GF-D8 (cell line): ENCODE results near the gene NNMT.

Experiments
- DNase-seq: peaks from one replicate; lab custom pipeline; 2025; lab: John Stamatoyannopoulos, UW

The NNMT gene

DNA sequence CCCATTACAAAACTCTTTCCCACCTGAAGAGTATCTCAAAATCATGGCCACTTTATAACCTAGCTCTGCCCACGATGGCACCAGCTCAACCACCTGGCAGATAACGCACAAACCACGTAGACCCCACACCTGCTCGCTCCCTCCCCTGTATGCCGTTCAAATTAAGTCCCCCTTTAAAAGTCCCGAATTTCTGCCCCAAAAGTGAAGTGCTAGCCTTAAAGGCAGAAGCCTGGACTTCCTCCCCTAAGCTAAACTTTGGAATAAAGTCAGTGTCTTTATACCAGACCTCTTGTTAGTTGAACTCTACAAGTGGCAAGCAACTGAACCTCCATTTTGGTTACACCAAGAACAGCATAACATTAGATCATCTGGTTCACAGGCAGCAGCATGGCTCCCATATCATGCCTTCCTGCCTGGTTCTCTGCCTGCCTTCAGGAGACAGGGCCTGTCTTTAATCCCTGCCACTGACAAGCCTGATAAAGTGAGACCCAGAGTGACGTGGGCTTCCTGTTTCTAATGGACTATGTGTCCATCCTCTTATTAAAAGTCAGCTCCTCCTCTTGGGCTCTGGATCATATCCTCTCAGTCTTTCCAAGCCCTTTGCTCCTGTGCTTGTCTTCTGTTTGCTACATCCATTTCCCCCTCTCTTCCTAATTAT is 32.6 kb upstream of the NNMT start:
- DNase-seq, result no peak

DNA sequence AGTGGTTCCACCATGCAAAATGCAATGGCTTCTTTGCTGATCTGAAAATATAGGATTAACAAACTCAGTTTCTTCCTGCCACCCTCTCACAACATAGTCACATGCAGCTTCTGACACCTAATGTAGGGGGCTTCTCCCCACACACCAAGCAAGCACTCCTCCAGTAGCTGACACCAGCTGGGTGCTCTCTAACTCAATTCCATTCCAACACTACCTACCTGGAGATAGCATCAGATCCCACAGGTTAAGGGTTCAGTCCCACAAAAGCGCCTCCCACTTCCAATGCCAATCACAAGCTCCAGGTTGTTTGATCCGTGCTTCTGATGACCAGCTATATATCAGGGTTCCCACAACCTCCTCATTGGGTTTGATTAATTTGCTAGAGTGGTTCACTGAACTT is 31.8 kb upstream of the NNMT start:
- no peak for DNase-seq

DNA sequence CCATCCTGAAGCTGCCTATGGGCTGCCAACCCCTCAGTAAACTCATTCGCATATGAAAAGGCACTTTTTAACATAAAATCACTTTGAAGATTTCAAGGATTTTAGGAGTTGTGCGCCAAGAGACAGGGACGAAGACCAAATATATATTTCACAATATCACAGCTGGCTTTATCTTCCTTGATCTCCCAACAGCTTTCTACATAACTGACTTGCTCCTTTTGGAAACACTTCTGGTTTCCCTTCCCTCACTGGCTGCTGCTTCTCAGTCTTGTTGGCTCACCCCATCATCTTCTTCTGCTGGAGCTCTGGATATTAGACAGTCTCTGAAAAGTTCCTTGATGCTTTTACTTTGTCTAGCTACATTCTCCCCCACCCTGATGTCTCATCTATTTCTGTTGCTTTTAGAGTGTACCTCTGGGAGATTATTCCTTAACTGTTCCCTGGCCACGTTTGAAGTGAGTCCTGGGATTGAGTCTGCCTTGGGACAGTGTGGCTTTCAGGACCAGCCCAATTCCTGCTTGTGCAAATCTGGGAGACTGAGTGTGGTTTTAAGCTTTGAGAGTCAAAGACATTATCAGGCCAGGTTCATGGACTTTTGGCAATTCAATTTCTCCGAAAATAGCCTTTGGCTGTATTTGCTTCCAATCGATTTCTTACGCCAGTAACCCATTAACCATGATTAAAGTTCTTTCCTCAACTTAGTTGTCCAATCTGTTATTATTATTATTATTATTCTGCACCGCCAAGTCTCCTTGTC is 30.9 kb upstream of the NNMT start:
- no peak for DNase-seq

DNA sequence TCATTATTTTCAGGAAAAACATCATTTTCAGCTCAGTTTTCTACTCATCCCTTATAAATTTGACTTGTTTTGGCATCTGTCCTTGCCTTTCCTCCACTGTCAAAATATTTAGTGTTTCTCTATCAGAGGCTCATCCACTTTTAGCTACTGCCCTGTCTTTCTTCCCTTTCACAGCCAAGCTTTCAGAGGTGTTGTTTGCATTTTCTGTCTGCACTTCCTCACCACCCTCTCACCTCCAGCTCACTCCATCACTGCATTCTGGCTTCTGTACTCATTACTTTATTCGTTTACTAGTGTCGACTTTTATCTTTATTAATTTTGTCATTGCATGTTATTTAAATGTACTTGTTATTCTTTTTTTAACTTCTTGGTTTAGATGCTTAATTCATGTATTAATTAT is 26.7 kb upstream of the NNMT start:
- DNase-seq, result no peak

DNA sequence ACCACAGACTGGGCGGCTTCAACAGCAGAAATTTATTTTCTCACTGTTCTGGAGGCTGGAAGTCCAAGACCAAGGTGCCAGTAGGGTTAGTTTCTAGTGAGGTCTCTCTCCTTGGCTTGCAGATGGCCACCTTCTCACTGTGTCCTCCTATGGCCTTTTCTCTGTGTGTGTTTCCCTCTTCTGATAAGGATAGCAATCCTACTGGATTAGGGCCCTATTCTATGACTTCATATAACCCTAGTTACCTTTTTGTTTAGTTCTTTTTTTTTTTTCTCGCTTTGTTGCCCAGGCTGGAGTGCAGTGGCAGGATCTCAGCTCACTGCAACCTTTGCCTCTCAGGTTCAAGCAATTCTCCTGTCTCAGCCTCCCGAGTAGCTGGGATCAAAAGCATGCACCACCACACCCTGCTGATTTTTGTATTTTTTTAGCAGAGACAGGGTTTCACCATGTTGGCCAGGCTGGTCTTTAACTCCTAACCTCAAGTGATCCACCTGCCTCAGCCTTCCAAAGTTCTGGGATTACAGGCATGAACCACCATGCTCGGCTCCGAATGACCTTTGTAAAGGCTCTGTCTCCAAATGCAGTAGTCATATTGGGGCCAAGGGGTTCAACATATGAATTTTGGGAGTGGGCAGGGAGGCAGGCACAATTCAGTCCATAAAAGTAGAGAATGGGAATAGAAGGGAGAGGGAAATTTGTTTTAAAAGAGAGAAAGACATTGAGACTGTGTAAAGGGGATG is 25.5 kb upstream of the NNMT start:
- DNase-seq, result no peak

DNA sequence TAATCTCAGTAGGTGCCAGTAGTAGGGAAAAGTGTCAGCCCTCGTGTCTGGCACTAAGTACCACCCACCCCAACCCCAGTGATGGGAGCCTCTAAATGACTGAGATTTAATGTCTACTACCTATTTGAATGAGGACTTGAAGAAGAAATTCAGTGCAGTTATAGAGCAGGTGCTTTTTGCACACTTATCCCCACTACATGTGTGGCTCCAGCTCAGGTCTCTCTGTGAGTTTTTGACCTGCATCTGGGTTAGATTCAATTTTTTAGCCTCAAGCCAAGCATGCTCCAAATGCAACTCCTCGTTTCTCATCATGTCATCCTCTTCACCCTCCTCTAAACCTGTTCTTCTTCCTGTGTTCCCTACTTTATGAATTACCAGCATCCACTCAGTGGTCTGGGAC is 24.9 kb upstream of the NNMT start:
- no peak for DNase-seq

- DNase-seq, result no peak
Observed at GRCh38 chr11:114272311-114272710, 23.9 kb upstream of the NNMT start.

- DNase-seq, result no peak
Observed at GRCh38 chr11:114273071-114273470, 23.1 kb upstream of the NNMT start.

GRCh38 chr11:114273890-114274635 is 22.1 kb upstream of the NNMT start:
- DNase-seq, result no peak

DNA sequence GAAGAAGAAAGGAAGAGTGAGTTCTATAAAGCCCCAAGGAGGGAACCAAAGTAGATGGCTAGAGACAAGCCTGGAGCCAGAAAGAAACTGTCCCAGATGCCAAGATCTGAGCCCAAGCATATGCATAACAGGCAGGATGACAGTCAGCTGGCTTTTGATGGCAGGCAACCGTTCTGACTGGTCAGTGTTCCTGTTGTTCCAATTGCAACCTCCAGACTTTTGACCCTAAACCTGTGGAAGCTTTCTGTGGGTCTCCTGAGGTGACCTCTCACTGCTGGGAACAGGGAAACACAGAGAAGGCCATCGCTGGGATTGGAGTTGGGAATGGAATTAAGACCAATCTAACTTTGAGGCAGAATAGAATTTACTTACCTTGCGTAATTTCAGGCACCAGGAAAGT is 21.6 kb upstream of the NNMT start:
- no peak for DNase-seq

- no peak for DNase-seq
Observed at GRCh38 chr11:114275280-114275679, 20.9 kb upstream of the NNMT start.

GRCh38 chr11:114276077-114276476 is 20.1 kb upstream of the NNMT start:
- no peak for DNase-seq

GRCh38 chr11:114277637-114278341 is 18.4 kb upstream of the NNMT start:
- DNase-seq, result no peak

GRCh38 chr11:114278342-114279065 is 17.7 kb upstream of the NNMT start:
- DNase-seq, result no peak

DNA sequence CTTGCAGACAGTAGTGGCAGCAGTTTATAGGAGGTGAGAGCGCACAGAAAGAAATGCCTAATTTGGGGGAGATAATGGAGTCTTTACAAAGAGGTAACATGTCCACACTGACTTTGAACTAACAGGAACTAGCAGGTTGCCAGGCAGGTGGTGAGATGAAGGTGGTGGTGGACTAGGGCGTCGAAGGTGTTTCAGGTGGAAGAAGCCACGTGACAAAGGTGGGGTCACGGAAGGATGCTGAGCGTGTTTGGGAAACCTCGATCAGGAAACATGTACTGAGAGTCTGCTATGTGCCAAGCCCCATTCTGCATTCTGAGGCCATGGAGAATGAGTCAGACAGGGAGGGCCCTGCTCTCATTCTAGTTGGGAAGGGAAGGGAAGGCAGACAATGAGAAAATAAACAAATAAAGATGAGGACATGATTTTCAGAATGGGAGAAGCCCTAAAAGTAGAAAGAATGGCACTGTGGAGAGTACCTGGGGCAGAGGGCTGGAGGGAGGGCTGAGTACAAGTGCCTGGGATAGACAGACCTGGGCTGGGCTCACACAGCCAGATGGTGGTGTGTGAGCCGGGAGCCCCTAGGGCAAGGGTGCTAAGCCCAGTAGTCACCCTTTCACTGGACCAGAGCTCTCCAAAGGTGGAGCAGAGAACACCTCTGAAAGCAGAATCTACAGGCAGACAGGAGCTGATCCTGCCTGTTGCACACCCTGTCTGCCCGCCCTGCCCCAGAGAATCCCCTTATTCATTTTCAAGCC is 16.2 kb upstream of the NNMT start:
- DNase-seq, result no peak

DNA sequence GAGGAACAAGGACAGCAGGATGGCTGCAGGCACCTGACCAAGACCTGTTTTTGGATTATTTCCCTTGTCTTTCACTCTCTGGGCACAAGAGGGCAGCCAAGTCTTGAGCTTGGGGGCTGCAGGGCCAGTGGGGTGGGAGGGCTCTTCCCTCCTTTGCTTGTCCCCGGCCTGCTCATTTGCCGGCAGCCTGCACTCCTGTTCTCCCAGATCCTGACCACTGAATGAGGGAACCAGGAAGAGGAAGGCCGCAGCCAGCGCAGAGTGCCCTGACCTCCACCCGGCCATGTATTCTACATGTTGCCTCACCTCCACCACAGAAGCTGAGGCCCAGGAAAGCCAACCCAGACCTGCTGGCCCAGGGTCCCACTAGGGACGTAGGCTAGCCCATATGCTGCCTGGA is 15.5 kb upstream of the NNMT start:
- no peak for DNase-seq

- no peak for DNase-seq
Observed at GRCh38 chr11:114281388-114281956, 14.7 kb upstream of the NNMT start.

GRCh38 chr11:114282488-114282887 is 13.7 kb upstream of the NNMT start:
- no peak for DNase-seq

- DNase-seq, result no peak
Observed at GRCh38 chr11:114283422-114283821, 12.8 kb upstream of the NNMT start.

DNA sequence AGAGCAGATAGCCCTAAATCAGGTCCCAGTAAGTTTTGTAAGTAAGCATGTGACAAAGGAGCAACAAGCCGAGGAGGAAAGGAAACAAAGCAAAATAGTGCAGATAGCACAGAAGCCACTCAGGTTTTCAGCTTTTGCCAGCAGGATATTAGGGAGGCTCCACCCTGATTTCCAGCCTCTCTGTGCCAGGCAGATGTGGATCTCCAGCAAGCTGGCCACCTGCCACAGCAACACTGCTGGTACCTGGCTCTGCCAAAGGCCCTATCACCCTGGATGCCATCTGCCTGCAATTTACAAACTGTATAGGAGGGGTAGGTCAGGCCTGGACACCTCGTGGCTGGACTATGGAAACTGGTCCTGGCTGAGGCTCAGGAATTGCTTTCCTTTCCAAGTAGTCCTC is 12.2 kb upstream of the NNMT start:
- no peak for DNase-seq
